Mesenchymal stem cell (in vitro differentiated cells and primary cell): ENCODE data around the gene EFNA2.

Experiments used
- DNase-seq: peaks from one replicate; pipeline ENCODE4 v3.0.0-alpha.2; 2013
- H2AFZ ChIP-seq: one replicate; pipeline ENCODE4 v1.6.1; 2013; ENCODE audit warnings: low read depth, mild to moderate bottlenecking, control low read depth, inconsistent platforms, low read length, moderate library complexity
- H2AK5ac ChIP-seq: 2 replicates; pipeline ENCODE4 v1.6.1; 2013; ENCODE audit warnings: low read length, moderate library complexity, mild to moderate bottlenecking, inconsistent platforms; ENCODE audit not compliant: severe bottlenecking
- H2BK120ac ChIP-seq: one replicate; pipeline ENCODE4 v1.6.1; 2013; ENCODE audit warnings: low read depth, mild to moderate bottlenecking, inconsistent platforms, low read length, moderate library complexity
- H2BK12ac ChIP-seq, 2 experiments: one replicate each; pipeline ENCODE4 v1.6.1; 2013; ENCODE audit warnings: inconsistent platforms in 2 of 2, low read length in 2 of 2, mild to moderate bottlenecking in 2 of 2, moderate library complexity in 2 of 2, control low read depth in 1 of 2
- H2BK15ac ChIP-seq: one replicate; pipeline ENCODE4 v1.6.1; 2013; ENCODE audit warnings: mild to moderate bottlenecking, low read depth, inconsistent platforms; ENCODE audit not compliant: poor library complexity, severe bottlenecking
- H2BK5ac ChIP-seq: 2 replicates; pipeline ENCODE4 v1.6.1; 2013; ENCODE audit warnings: low read depth, mild to moderate bottlenecking, low read length, control low read depth, inconsistent platforms; ENCODE audit not compliant: poor library complexity, severe bottlenecking
- H3K14ac ChIP-seq, 2 experiments: one replicate each; pipeline ENCODE4 v1.6.1; 2013; ENCODE audit warnings: inconsistent platforms in 2 of 2, low read length in 2 of 2, control low read depth in 1 of 2, mild to moderate bottlenecking in 1 of 2, moderate library complexity in 1 of 2
- H3K18ac ChIP-seq, 2 experiments: one replicate each; pipeline ENCODE4 v1.6.1; 2013; ENCODE audit warnings: inconsistent platforms in 2 of 2, low read length in 2 of 2, control low read depth in 1 of 2, low read depth in 1 of 2, mild to moderate bottlenecking in 1 of 2
- H3K23ac ChIP-seq, 2 experiments: one replicate each; pipeline ENCODE4 v1.6.1; 2013; ENCODE audit warnings: inconsistent platforms in 2 of 2, low read length in 2 of 2, mild to moderate bottlenecking in 2 of 2, moderate library complexity in 2 of 2, control low read depth in 1 of 2
- H3K27ac ChIP-seq: 2 replicates; pipeline ENCODE4 v1.5.1; 2013; ENCODE audit warnings: mild to moderate bottlenecking, moderate library complexity, low read length, control low read depth, inconsistent platforms; ENCODE audit not compliant: poor library complexity, severe bottlenecking
- H3K27me3 ChIP-seq, 2 experiments: 2 replicates each; pipeline versions ENCODE4 v1.6.1 to v1.7.0; 2013; ENCODE audit warnings: low read length in 2 of 2, mild to moderate bottlenecking in 2 of 2, moderate library complexity in 2 of 2, control low read depth in 1 of 2, inconsistent platforms in 1 of 2; ENCODE audit not compliant: control insufficient read depth in 1 of 2, insufficient read depth in 1 of 2
- H3K36me3 ChIP-seq, 2 experiments: 2 replicates each; pipeline versions ENCODE4 v1.6.1 to v1.7.0; 2013; ENCODE audit warnings: low read length in 2 of 2, control low read depth in 1 of 2, inconsistent platforms in 1 of 2, low read depth in 1 of 2, mild to moderate bottlenecking in 1 of 2; ENCODE audit not compliant: insufficient read depth in 2 of 2, control insufficient read depth in 1 of 2
- H3K4ac ChIP-seq, 2 experiments: one replicate each; pipeline ENCODE4 v1.6.1; 2013; ENCODE audit warnings: inconsistent platforms in 2 of 2, low read length in 2 of 2, mild to moderate bottlenecking in 2 of 2, moderate library complexity in 2 of 2, control low read depth in 1 of 2, low read depth in 1 of 2
- H3K4me1 ChIP-seq: 2 replicates; pipeline ENCODE4 v1.6.1; 2013; ENCODE audit warnings: low read depth, low read length, control low read depth; ENCODE audit not compliant: control insufficient read depth, insufficient read depth
- H3K4me2 ChIP-seq: 2 replicates; pipeline ENCODE4 v1.6.1; 2013; ENCODE audit warnings: low read length, mild to moderate bottlenecking, inconsistent platforms; ENCODE audit not compliant: poor library complexity, severe bottlenecking
- H3K4me3 ChIP-seq, 2 experiments: 2 replicates each; pipeline versions ENCODE4 v1.5.1 to v1.7.0; 2013; ENCODE audit warnings: low read length in 2 of 2, mild to moderate bottlenecking in 2 of 2, control low read depth in 1 of 2, low read depth in 1 of 2; ENCODE audit not compliant: insufficient read depth in 1 of 2
- H3K79me1 ChIP-seq: replicated peaks from 2 replicates; pipeline ENCODE4 v1.6.1; 2013; ENCODE audit warnings: mild to moderate bottlenecking, control low read depth, low read length, inconsistent platforms; ENCODE audit not compliant: poor library complexity, severe bottlenecking
- H3K9ac ChIP-seq: 2 replicates; pipeline ENCODE4 v1.7.0; 2013; ENCODE audit warnings: mild to moderate bottlenecking, low read length, moderate library complexity
- H3K9me3 ChIP-seq: 2 replicates; pipeline ENCODE4 v1.7.0; 2013; ENCODE audit warnings: mild to moderate bottlenecking, low read length; ENCODE audit not compliant: control insufficient read depth
- H4K8ac ChIP-seq: one replicate; pipeline ENCODE4 v1.6.1; 2013; ENCODE audit warnings: inconsistent platforms, mild to moderate bottlenecking, low read length, moderate library complexity
- H4K91ac ChIP-seq: one replicate; pipeline ENCODE4 v1.6.1; 2013; ENCODE audit warnings: mild to moderate bottlenecking, low read length, inconsistent platforms
- WGBS: methylation state at CpG from one replicate; pipeline ENCODE4 v1.1.7; 2013; ENCODE audit warnings: mixed read lengths; 5-methylcytosine and 5-hydroxymethylcytosine counted together

The EFNA2 gene

GRCh38 chr19:1257475-1258162 lies 28.1 kb upstream of the EFNA2 start:
- Histone ChIP-seq H3K4me3 (peak overlapping the region in 1 of 2 experiments; percentile 33), H2BK120ac (no peak overlapping the region), H2AK5ac (no peak overlapping the region), H3K79me1 (peaks cover 4% of the 10 kb centered on the region), H3K9ac (peak overlapping the region; percentile 81), H3K23ac (peak overlapping the region in 1 of 2 experiments; percentile 19), H3K4ac (no peak overlapping the region), H3K27me3 (no peaks in the 10 kb centered on the region), H3K9me3 (no peaks in the 10 kb centered on the region), H3K14ac (no peak overlapping the region), H2BK5ac (no peak overlapping the region), H2BK12ac (no peak overlapping the region), H3K4me2 (no peak overlapping the region), H3K4me1 (peaks cover 81% of the 10 kb centered on the region), H4K8ac (peak overlapping the region; percentile 66), H2BK15ac (no peak overlapping the region), H4K91ac (no peak overlapping the region), H3K36me3 (peaks cover 43 to 66% of the 10 kb centered on the region in 2 experiments), H2AFZ (no peak overlapping the region), H3K18ac (peak overlapping the region in 1 of 2 experiments; percentile 71), H3K27ac (peak overlapping the region; percentile 57)
- WGBS, result 77% methylated on average over 22 of the region's 23 CpGs
- DNase-seq, result no peak

GRCh38 chr19:1258163-1258492 lies 27.5 kb upstream of the EFNA2 start:
- Histone ChIP-seq H2BK15ac (no peak overlapping the region), H3K23ac (peak overlapping the region in 1 of 2 experiments; percentile 19), H3K4me1 (peaks cover 86% of the 10 kb centered on the region), H3K18ac (no peak overlapping the region), H3K27ac (peak overlapping the region; percentile 57), H3K4me2 (no peak overlapping the region), H3K79me1 (peaks cover 4% of the 10 kb centered on the region), H3K14ac (no peak overlapping the region), H2BK120ac (peak overlapping the region; percentile 52), H4K91ac (no peak overlapping the region), H3K4ac (no peak overlapping the region), H2BK12ac (no peak overlapping the region), H2AK5ac (no peak overlapping the region), H3K9me3 (no peaks in the 10 kb centered on the region), H4K8ac (no peak overlapping the region), H3K4me3 (no peak overlapping the region), H3K27me3 (no peaks in the 10 kb centered on the region), H2AFZ (no peak overlapping the region), H3K9ac (peak overlapping the region; percentile 81), H3K36me3 (peaks cover 43 to 63% of the 10 kb centered on the region in 2 experiments), H2BK5ac (no peak overlapping the region)
- DNase-seq, result no peak
- 77% methylated on average over 5 of the region's 8 CpGs for WGBS

- no peak overlapping the region for H3K14ac ChIP-seq
- peak overlapping the region; percentile 40 to 92 for H3K18ac ChIP-seq
- H2AK5ac ChIP-seq, result peak overlapping the region; percentile 90
- H3K36me3 ChIP-seq, result peaks cover 43 to 59% of the 10 kb centered on the region in 2 experiments
- no peaks in the 10 kb centered on the region for H3K9me3 ChIP-seq
- peak overlapping the region; percentile 59 for H4K8ac ChIP-seq
- H3K4ac ChIP-seq, result no peak overlapping the region
- WGBS, result 35% methylated on average over 9 of the region's 15 CpGs
- H2BK12ac ChIP-seq, result no peak overlapping the region
- H3K4me3 ChIP-seq, result no peak overlapping the region
- peak overlapping the region; percentile 86 for H2BK120ac ChIP-seq
- no peak overlapping the region for H2AFZ ChIP-seq
- no peak overlapping the region for H4K91ac ChIP-seq
- H3K9ac ChIP-seq, result peak overlapping the region; percentile 81
- peaks cover 84% of the 10 kb centered on the region for H3K4me1 ChIP-seq
- H3K27ac ChIP-seq, result peak overlapping the region; percentile 70
- H3K27me3 ChIP-seq, result no peaks in the 10 kb centered on the region
- DNase-seq, result no peak
- peaks cover 4% of the 10 kb centered on the region for H3K79me1 ChIP-seq
- H3K23ac ChIP-seq, result no peak overlapping the region
- H2BK15ac ChIP-seq, result no peak overlapping the region
- H2BK5ac ChIP-seq, result no peak overlapping the region
- no peak overlapping the region for H3K4me2 ChIP-seq
Observed at GRCh38 chr19:1258707-1259205, 26.9 kb upstream of the EFNA2 start.

GRCh38 chr19:1259206-1259875 lies 26.3 kb upstream of the EFNA2 start:
- Histone ChIP-seq H3K27ac (peak overlapping the region; percentile 70), H2BK5ac (no peak overlapping the region), H3K4me3 (no peak overlapping the region), H3K36me3 (peaks cover 40 to 54% of the 10 kb centered on the region in 2 experiments), H3K9me3 (no peaks in the 10 kb centered on the region), H3K4ac (peak overlapping the region; percentile 60 to 73), H2AK5ac (peak overlapping the region; percentile 90), H2BK15ac (peak overlapping the region; percentile 52), H3K27me3 (no peaks in the 10 kb centered on the region), H2AFZ (no peak overlapping the region), H3K23ac (no peak overlapping the region), H3K79me1 (peaks cover 4% of the 10 kb centered on the region), H3K18ac (peak overlapping the region; percentile 40 to 92), H4K8ac (peak overlapping the region; percentile 59), H3K4me1 (peaks cover 80% of the 10 kb centered on the region), H3K14ac (no peak overlapping the region), H3K4me2 (no peak overlapping the region), H3K9ac (peak overlapping the region; percentile 81), H4K91ac (peak overlapping the region; percentile 92), H2BK12ac (peak overlapping the region; percentile 27 to 52), H2BK120ac (peak overlapping the region; percentile 86)
- peak; percentile 84 for DNase-seq
- 10% methylated on average over 17 of the region's 17 CpGs for WGBS
